Upper lobe of right lung (tissue), 1 donor: ENCODE data around the gene MB. TPM values are rescaled to one million over a fixed set of nuclear protein-coding genes. Genes with fewer than 3 reads are reported as not detected.

Experiments
- ATAC-seq: fragments of 200-7000 bp; cut with Tn5 transposase; one replicate; pipeline ENCODE4 v1.9.1; 2020; ENCODE audit warnings: mild to moderate bottlenecking, moderate library complexity
- DNase-seq: peaks from one replicate; pipeline ENCODE4 v3.0.0-alpha.2; 2020
- H3K27ac ChIP-seq: fragments of 200-600 bp; one replicate; pipeline ENCODE4 v1.8.0; 2022
- H3K27me3 ChIP-seq: fragments of 200-600 bp; one replicate; pipeline ENCODE4 v1.8.0; 2022; ENCODE audit warnings: mild to moderate bottlenecking
- H3K36me3 ChIP-seq: fragments of 200-600 bp; one replicate; pipeline ENCODE4 v1.8.0; 2022
- H3K4me1 ChIP-seq: fragments of 200-600 bp; one replicate; pipeline ENCODE4 v1.8.0; 2022
- H3K4me3 ChIP-seq: fragments of 200-600 bp; one replicate; pipeline ENCODE4 v1.8.0; 2022; ENCODE audit warnings: mild to moderate bottlenecking
- H3K9me3 ChIP-seq: fragments of 200-600 bp; one replicate; pipeline ENCODE4 v1.8.0; 2022
- intact Hi-C: fragments of 100-400 bp; cut with DNase I; formaldehyde crosslinking; loops from one replicate; pipeline ENCODE4 v1.11.0; 2022
- total RNA-seq: library from RNA; stranded (reverse); fragmentation: NEBNext Ultra II Directional; extraction: Animal tissue kit (Norgen Biotek cat#: 25700); gene quantifications from one replicate; pipeline ENCODE4 v1.2.1, GENCODE V29; 2021
- TF ChIP-seq, protein P1 (sequence below): fragments of 200-600 bp; IDR thresholded peaks from one replicate; pipeline ENCODE4 v1.8.0; 2022; ENCODE audit warnings: antibody characterized with exemption
- donor health status: DM: no; HTN: yes; CAD: no; lungs with severe emphysema.

MB gene
- total RNA-seq, 1 donor from 2014 or later, result 2.2 TPM

DNA sequence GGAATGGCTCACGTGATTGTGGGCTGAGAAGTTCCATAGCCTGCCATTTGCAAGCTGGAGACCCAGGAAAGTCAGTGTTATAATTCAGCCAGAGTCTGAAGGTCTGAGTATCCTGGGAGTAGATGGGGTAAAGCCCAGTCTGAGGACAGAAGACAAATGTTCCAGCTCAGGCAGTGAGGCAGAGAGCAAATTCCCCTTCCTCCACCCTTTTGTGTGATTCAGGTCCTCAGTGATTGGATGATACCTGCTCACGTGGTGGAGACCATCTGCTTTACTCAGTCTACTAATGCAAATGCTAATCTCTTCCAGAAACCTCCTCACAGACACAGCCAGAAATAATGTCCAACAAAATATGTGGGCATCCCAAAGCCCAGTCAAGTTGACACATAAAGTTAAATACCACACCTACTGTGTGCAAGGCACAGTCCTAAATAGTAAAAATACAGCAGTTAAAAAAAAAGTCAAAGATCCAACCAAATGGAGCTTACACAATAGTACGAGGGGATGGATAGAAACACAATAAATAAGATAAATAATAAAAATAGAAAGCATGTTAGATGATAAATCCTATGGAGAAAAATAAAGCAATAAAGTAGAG is 17.9 kb upstream of the MB start:
- Histone ChIP-seq H3K4me3 (no peak overlapping the region), H3K9me3 (no peaks in the 10 kb centered on the region), H3K27me3 (no peaks in the 10 kb centered on the region), H3K36me3 (no peaks in the 10 kb centered on the region), H3K27ac (no peak overlapping the region), H3K4me1 (peaks cover 15% of the 10 kb centered on the region)
- DNase-seq, result no peak
- ATAC-seq, result no peak
- TF ChIP-seq, protein P1, sequence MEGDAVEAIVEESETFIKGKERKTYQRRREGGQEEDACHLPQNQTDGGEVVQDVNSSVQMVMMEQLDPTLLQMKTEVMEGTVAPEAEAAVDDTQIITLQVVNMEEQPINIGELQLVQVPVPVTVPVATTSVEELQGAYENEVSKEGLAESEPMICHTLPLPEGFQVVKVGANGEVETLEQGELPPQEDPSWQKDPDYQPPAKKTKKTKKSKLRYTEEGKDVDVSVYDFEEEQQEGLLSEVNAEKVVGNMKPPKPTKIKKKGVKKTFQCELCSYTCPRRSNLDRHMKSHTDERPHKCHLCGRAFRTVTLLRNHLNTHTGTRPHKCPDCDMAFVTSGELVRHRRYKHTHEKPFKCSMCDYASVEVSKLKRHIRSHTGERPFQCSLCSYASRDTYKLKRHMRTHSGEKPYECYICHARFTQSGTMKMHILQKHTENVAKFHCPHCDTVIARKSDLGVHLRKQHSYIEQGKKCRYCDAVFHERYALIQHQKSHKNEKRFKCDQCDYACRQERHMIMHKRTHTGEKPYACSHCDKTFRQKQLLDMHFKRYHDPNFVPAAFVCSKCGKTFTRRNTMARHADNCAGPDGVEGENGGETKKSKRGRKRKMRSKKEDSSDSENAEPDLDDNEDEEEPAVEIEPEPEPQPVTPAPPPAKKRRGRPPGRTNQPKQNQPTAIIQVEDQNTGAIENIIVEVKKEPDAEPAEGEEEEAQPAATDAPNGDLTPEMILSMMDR, result no peak
- intact Hi-C loops, result no loop called here

DNA sequence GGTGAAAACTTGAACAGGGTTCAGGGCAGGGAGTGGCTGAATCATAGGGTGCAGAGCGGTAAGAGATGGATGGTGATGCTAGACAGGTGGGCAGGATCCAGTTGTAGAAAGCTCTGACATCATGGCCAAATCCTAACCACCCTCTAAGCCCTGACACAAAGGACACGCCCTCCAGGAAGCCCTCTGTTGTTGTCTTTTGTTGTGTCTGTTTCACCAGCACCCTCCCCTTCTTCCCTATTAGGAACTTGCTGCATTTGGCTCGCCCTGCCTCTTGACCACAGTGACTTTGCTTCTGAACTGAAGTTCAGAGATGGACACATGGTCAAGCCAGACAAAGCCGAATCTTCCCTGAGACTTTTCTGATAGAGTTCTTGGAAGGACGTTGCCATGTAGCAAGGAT is 16.9 kb upstream of the MB start:
- no peak overlapping the region for H3K27ac ChIP-seq
- intact Hi-C loops, result no loop called here
- peak; percentile 21 for ATAC-seq
- H3K27me3 ChIP-seq, result no peaks in the 10 kb centered on the region
- H3K9me3 ChIP-seq, result no peaks in the 10 kb centered on the region
- DNase-seq, result no peak
- H3K36me3 ChIP-seq, result no peaks in the 10 kb centered on the region
- H3K4me1 ChIP-seq, result peaks cover 24% of the 10 kb centered on the region
- TF ChIP-seq, protein P1, result no peak
- H3K4me3 ChIP-seq, result no peak overlapping the region

DNA sequence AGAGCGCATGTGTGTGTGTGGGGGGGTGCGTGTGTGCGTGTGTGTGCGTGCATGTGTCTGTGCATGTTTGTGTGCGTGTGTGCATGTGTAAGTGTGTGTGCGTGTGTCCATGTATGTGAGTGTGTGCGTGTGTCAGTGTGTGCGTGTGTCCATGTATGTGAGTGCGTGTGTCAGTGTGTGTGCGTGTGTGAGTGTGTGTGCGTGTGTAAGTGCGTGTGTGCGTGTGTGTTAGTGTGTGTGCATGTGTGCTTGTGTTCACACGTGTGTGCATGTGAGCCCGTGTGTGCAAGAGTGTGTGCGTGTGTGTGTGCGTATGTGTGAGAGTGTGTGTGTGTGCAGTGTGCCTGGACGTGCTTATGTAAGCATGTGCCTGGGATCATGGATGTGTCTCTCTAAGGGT is 16.4 kb upstream of the MB start:
- no peaks in the 10 kb centered on the region for H3K9me3 ChIP-seq
- TF ChIP-seq, protein P1, result no peak
- DNase-seq (no peak), ATAC-seq (no peak)
- no peaks in the 10 kb centered on the region for H3K36me3 ChIP-seq
- intact Hi-C loops, result no loop called here
- peaks cover 20% of the 10 kb centered on the region for H3K4me1 ChIP-seq
- no peak overlapping the region for H3K27ac ChIP-seq
- H3K4me3 ChIP-seq, result no peak overlapping the region
- H3K27me3 ChIP-seq, result no peaks in the 10 kb centered on the region

DNA sequence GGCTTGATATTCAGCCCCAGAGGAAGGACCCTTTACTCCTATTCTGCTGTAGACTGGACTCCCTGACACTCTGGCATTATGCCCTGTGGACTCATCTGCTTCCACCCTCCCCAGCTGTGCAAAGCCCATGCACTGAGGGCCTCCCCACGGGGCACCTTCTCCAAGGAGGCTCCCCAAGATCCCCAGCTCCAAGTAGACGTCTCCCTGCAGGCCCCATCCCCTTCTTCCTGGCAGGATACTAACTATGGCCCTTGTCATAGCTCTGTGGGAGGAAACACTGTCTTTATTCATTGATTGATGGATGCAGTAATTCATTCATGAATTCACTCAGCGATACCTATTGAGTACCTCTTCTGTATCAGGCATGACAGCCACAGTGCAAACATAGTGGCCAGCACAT is 15.8 kb upstream of the MB start:
- DNase-seq (no peak), ATAC-seq (no peak)
- H3K4me1 ChIP-seq, result peaks cover 17% of the 10 kb centered on the region
- TF ChIP-seq, protein P1, result no peak
- H3K4me3 ChIP-seq, result no peak overlapping the region
- intact Hi-C loops, result no loop called here
- no peaks in the 10 kb centered on the region for H3K36me3 ChIP-seq
- no peaks in the 10 kb centered on the region for H3K9me3 ChIP-seq
- H3K27me3 ChIP-seq, result no peaks in the 10 kb centered on the region
- no peak overlapping the region for H3K27ac ChIP-seq

DNA sequence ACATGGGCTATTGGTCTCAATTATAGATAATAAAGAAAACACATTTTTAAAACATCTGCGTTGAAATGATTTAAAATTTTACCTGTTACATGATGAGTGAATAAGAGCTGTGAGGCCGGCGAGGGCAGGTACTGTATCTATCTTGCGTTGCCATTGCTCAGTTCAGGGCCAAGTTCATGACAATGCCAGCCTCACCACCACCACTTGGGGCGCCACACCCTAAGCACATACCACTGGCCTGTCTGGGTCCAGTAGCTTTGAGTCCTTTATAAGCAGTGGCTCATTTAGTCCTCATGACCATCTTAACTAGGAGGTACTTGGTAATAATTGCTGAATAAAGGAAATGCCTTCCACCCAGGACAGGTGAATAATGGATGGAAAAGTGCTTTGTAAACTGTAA is 14.5 kb upstream of the MB start:
- H3K27me3 ChIP-seq, result no peaks in the 10 kb centered on the region
- intact Hi-C loops, result no loop called here
- H3K9me3 ChIP-seq, result no peaks in the 10 kb centered on the region
- ATAC-seq (peak; percentile 36), DNase-seq (peak; percentile 73)
- H3K27ac ChIP-seq, result no peak overlapping the region
- H3K4me3 ChIP-seq, result no peak overlapping the region
- peaks cover 11% of the 10 kb centered on the region for H3K4me1 ChIP-seq
- no peaks in the 10 kb centered on the region for H3K36me3 ChIP-seq
- TF ChIP-seq, protein P1, result peak; percentile 53

DNA sequence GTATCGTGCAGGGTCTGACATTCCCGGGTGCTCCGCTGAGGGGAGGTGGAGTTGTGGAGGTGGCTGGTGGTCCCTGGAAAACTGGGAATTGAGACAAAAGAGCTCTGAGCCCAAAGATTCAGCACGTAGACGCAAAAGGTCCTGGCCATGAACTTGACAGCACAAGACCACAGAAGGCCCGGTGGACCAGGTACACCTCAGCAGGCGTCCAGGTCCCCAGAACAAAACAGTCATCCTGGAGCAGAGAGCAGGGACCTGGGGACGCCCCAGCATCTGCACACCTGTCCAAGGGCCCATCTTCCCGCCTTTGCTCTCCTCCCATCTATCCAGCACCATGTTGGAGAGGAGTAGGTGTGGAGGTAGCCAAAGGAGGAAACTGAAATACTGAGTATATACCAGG is 13.8 kb upstream of the MB start:
- H3K27me3 ChIP-seq, result no peaks in the 10 kb centered on the region
- no peaks in the 10 kb centered on the region for H3K9me3 ChIP-seq
- TF ChIP-seq, protein P1, result no peak
- H3K36me3 ChIP-seq, result no peaks in the 10 kb centered on the region
- intact Hi-C loops, result no loop called here
- ATAC-seq, result no peak
- DNase-seq, result peak; percentile 34
- no peak overlapping the region for H3K4me3 ChIP-seq
- peaks cover 11% of the 10 kb centered on the region for H3K4me1 ChIP-seq
- no peak overlapping the region for H3K27ac ChIP-seq
